GM18519 (cell line): Measurements from ENCODE around the gene NCKAP5.

Source experiments
- ATAC-seq: cut with Tn5 transposase; IDR thresholded peaks from one replicate; pipeline ENCODE4 v1.9.1; 2021; ENCODE audit warnings: mild to moderate bottlenecking, moderate library complexity; ENCODE audit not compliant: unreplicated experiment, low FRiP score

The NCKAP5 gene

GRCh38 chr2:133433455-133434451, 134.5 kb downstream of the NCKAP5 start:
- ATAC-seq = no peak

- ATAC-seq = no peak
Observed at GRCh38 chr2:133432778-133433177, 135.5 kb downstream of the NCKAP5 start.

- ATAC-seq = no peak
Observed at GRCh38 chr2:133431289-133431688, 137.0 kb downstream of the NCKAP5 start.

GRCh38 chr2:133426791-133427190, 141.5 kb downstream of the NCKAP5 start:
- no peak for ATAC-seq

- no peak for ATAC-seq
Observed at GRCh38 chr2:133425612-133426011, 142.7 kb downstream of the NCKAP5 start.

GRCh38 chr2:133424876-133425275, 143.4 kb downstream of the NCKAP5 start:
- no peak for ATAC-seq

GRCh38 chr2:133422931-133423351, 145.3 kb downstream of the NCKAP5 start:
- no peak for ATAC-seq

- ATAC-seq = no peak
Observed at GRCh38 chr2:133421516-133422324, 146.5 kb downstream of the NCKAP5 start.

- ATAC-seq = no peak
Observed at GRCh38 chr2:133420788-133421187, 147.5 kb downstream of the NCKAP5 start.

GRCh38 chr2:133418671-133419070, 149.6 kb downstream of the NCKAP5 start:
- ATAC-seq = no peak

- no peak for ATAC-seq
Observed at GRCh38 chr2:133418021-133418420, 150.2 kb downstream of the NCKAP5 start.

GRCh38 chr2:133417415-133417814, 150.8 kb downstream of the NCKAP5 start:
- ATAC-seq = no peak

- ATAC-seq = no peak
Observed at GRCh38 chr2:133416736-133417135, 151.5 kb downstream of the NCKAP5 start.

- no peak for ATAC-seq
Observed at GRCh38 chr2:133416146-133416545, 152.1 kb downstream of the NCKAP5 start.

GRCh38 chr2:133415210-133415876, 152.9 kb downstream of the NCKAP5 start:
- no peak for ATAC-seq

GRCh38 chr2:133414486-133415209, 153.6 kb downstream of the NCKAP5 start:
- ATAC-seq = no peak

- ATAC-seq = no peak
Observed at GRCh38 chr2:133413863-133414262, 154.4 kb downstream of the NCKAP5 start.

- ATAC-seq = no peak
Observed at GRCh38 chr2:133412694-133413093, 155.6 kb downstream of the NCKAP5 start.

- no peak for ATAC-seq
Observed at GRCh38 chr2:133411857-133412256, 156.4 kb downstream of the NCKAP5 start.

- ATAC-seq = no peak
Observed at GRCh38 chr2:133411101-133411500, 157.2 kb downstream of the NCKAP5 start.
